SK-N-SH treated with all-trans-retinoic acid at 6 μM for 48 hours (cell line): ENCODE data around the gene SRRM3.

ENCODE experiments used
- ARNTL ChIP-seq: fragments of 450-650 bp; formaldehyde crosslinking; IDR thresholded peaks from 2 replicates; pipeline ENCODE4 v1.5.0; 2020; ENCODE audit warnings: low read depth, mild to moderate bottlenecking, moderate library complexity, borderline replicate concordance
- CSDC2 ChIP-seq: fragments of 250-450 bp; sonication (Bioruptor Pico); IDR thresholded peaks from 2 replicates; pipeline ENCODE4 v1.5.0; 2020; ENCODE audit warnings: mild to moderate bottlenecking, moderate library complexity
- ESRRG ChIP-seq: fragments of 250-450 bp; sonication (Bioruptor Pico); IDR thresholded peaks from 2 replicates; pipeline ENCODE4 v1.6.1; 2021; ENCODE audit warnings: mild to moderate bottlenecking
- PATZ1 ChIP-seq: fragments of 250-450 bp; sonication (Bioruptor Pico); IDR thresholded peaks from 2 replicates; pipeline ENCODE4 v1.8.0; 2020; ENCODE audit warnings: mild to moderate bottlenecking, moderate library complexity, borderline replicate concordance
- POU6F1 ChIP-seq: fragments of 250-450 bp; sonication (Bioruptor Pico); IDR thresholded peaks from 2 replicates; pipeline ENCODE4 v1.8.0; 2021; ENCODE audit warnings: low read depth, mild to moderate bottlenecking, moderate library complexity, borderline replicate concordance
- PPARA ChIP-seq: fragments of 250-450 bp; sonication (Bioruptor Pico); IDR thresholded peaks from 2 replicates; pipeline ENCODE4 v1.5.0; 2020; ENCODE audit warnings: mild to moderate bottlenecking, borderline replicate concordance
- RARB ChIP-seq: fragments of 250-450 bp; sonication (Bioruptor Pico); IDR thresholded peaks from 2 replicates; pipeline ENCODE4 v1.8.0; 2021; ENCODE audit warnings: mild to moderate bottlenecking, moderate library complexity
- SNAI2 ChIP-seq: fragments of 250-450 bp; sonication (Bioruptor Pico); IDR thresholded peaks from 2 replicates; pipeline ENCODE4 v1.5.0; 2020; ENCODE audit warnings: mild to moderate bottlenecking, moderate library complexity
- TSHZ2 ChIP-seq: fragments of 250-450 bp; sonication (Bioruptor Pico); IDR thresholded peaks from 2 replicates; pipeline ENCODE4 v1.5.0; 2020; ENCODE audit warnings: mild to moderate bottlenecking, moderate library complexity
- ZC3H10 ChIP-seq: fragments of 250-450 bp; sonication (Bioruptor Pico); IDR thresholded peaks from 2 replicates; pipeline ENCODE4 v1.5.1; 2021; ENCODE audit warnings: mild to moderate bottlenecking, moderate library complexity
- ZFP30 ChIP-seq: fragments of 450-650 bp; formaldehyde crosslinking; IDR thresholded peaks from 2 replicates; pipeline ENCODE4 v1.5.0; 2022; ENCODE audit warnings: mild to moderate bottlenecking, moderate library complexity
- ZNF70 ChIP-seq: fragments of 450-650 bp; formaldehyde crosslinking; IDR thresholded peaks from 2 replicates; pipeline ENCODE4 v1.5.0; 2020; ENCODE audit warnings: mild to moderate bottlenecking, moderate library complexity
- ZNF8 ChIP-seq: fragments of 450-650 bp; formaldehyde crosslinking; IDR thresholded peaks from 2 replicates; pipeline ENCODE4 v1.5.0; 2020; ENCODE audit warnings: mild to moderate bottlenecking, moderate library complexity
- TF ChIP-seq, protein P1 (sequence below): fragments of 250-450 bp; sonication (Bioruptor Pico); IDR thresholded peaks from 2 replicates; pipeline ENCODE4 v1.5.1; 2020; ENCODE audit warnings: low read depth, mild to moderate bottlenecking, moderate library complexity

- no peak for TF ChIP-seq ZNF8
- TF ChIP-seq RARB (CRISPR knock-in tag) = no peak
- TF ChIP-seq ARNTL (CRISPR knock-in tag) = no peak
- TF ChIP-seq TSHZ2 (CRISPR knock-in tag) = no peak
- TF ChIP-seq ZNF70 (CRISPR knock-in tag) = no peak
- TF ChIP-seq, protein P1, sequence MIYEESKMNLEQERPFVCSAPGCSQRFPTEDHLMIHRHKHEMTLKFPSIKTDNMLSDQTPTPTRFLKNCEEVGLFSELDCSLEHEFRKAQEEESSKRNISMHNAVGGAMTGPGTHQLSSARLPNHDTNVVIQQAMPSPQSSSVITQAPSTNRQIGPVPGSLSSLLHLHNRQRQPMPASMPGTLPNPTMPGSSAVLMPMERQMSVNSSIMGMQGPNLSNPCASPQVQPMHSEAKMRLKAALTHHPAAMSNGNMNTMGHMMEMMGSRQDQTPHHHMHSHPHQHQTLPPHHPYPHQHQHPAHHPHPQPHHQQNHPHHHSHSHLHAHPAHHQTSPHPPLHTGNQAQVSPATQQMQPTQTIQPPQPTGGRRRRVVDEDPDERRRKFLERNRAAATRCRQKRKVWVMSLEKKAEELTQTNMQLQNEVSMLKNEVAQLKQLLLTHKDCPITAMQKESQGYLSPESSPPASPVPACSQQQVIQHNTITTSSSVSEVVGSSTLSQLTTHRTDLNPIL (CRISPR knock-in tag) = no peak
- TF ChIP-seq PATZ1 (CRISPR knock-in tag) = no peak
- no peak for TF ChIP-seq PPARA (CRISPR knock-in tag)
- TF ChIP-seq ZC3H10 = no peak
- no peak for TF ChIP-seq CSDC2 (CRISPR knock-in tag)
- TF ChIP-seq ESRRG = no peak
- TF ChIP-seq ZFP30 (CRISPR knock-in tag) = no peak
- no peak for TF ChIP-seq POU6F1 (CRISPR knock-in tag)
- no peak for TF ChIP-seq SNAI2 (CRISPR knock-in tag)
These were observed 66.7 kb downstream of the SRRM3 start for GRCh38 chr7:76268376-76268775.
